SJSA1 (cell line): ENCODE results near the gene GPRC5C. TPM values are rescaled to one million over a fixed set of nuclear protein-coding genes. Genes with fewer than 3 reads are reported as not detected.

Source experiments
- DNase-seq, 2 experiments: peaks; one replicate each; pipeline ENCODE4 v3.0.0-alpha.2; 2015 to 2020; ENCODE audit warnings: low spot score in 2 of 2, low read depth in 1 of 2
- H3K27ac ChIP-seq: fragments of 250-450 bp; sonication (Bioruptor Pico); 2 replicates; pipeline ENCODE4 v1.5.1; 2020; ENCODE audit warnings: mild to moderate bottlenecking, moderate library complexity
- H3K27me3 ChIP-seq: fragments of 250-450 bp; sonication (Bioruptor Pico); replicated peaks from 2 replicates; pipeline ENCODE4 v1.5.1; 2020; ENCODE audit warnings: mild to moderate bottlenecking, moderate library complexity
- H3K36me3 ChIP-seq: fragments of 250-450 bp; sonication (Bioruptor Pico); 2 replicates; pipeline ENCODE4 v1.5.1; 2020; ENCODE audit warnings: mild to moderate bottlenecking
- H3K4me1 ChIP-seq: fragments of 250-450 bp; sonication (Bioruptor Pico); replicated peaks from 2 replicates; pipeline ENCODE4 v1.6.1; 2021; ENCODE audit warnings: mild to moderate bottlenecking
- H3K4me3 ChIP-seq: fragments of 250-450 bp; sonication (Bioruptor Pico); 2 replicates; pipeline ENCODE4 v1.5.1; 2020; ENCODE audit warnings: mild to moderate bottlenecking
- H3K9me3 ChIP-seq: fragments of 250-450 bp; sonication (Bioruptor Pico); replicated peaks from 2 replicates; pipeline ENCODE4 v1.5.1; 2020; ENCODE audit warnings: mild to moderate bottlenecking
- total RNA-seq: library from RNA; depleted of rRNA; stranded (reverse); fragments of >200 nt; shearing (Covaris generic); gene quantifications from 2 replicates; pipeline ENCODE4 v1.2.3, GENCODE V29; 2014

GPRC5C gene
- total RNA-seq, 1 experiment from 2014 or later = 48.4 TPM

GRCh38 chr17:74414510-74414909 lies 17.4 kb upstream of the GPRC5C start:
- Histone ChIP-seq H3K9me3 (no peaks in the 10 kb centered on the region), H3K4me1 (peaks cover 21% of the 10 kb centered on the region), H3K27me3 (no peaks in the 10 kb centered on the region), H3K4me3 (no peak overlapping the region), H3K36me3 (no peaks in the 10 kb centered on the region), H3K27ac (no peak overlapping the region)
- DNase-seq = no peak

DNA sequence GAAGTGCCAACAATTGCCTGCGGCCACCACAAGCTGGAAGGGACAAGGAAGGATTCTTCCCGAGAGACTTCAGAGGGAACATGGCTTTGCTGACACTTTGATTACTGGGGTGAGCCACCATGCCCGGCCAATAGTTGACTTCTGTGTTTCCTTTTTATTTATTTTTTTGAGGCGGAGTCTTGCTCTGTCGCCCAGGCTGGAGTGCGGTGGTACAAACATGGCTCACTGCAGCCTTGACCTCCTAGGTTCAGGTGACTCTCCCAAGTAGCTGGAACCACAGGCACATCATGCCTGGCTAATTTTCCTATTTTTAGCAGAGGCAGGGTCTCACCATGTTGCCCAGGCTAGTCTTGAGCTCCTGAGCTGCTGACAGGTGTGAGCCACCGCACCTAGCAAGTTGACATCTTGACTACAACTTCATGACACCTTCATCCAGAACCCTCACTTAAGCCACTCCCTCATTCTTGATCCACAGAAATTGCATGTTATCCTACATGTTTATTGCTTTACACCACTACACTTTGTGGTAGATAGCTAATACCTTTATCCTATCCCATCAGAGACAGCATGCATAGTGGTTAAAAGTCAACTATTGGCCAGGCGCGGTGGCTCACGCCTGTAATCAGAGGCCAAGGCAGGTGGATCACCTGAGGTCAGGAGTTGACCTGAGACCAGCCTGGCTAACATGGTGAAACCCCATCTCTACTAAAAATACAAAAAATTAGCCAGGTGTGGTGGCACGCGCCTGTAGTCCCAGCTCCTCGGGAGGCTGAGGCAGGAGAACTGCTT lies 16.1 kb upstream of the GPRC5C start:
- no peaks in the 10 kb centered on the region for H3K9me3 ChIP-seq
- no peaks in the 10 kb centered on the region for H3K27me3 ChIP-seq
- no peaks in the 10 kb centered on the region for H3K36me3 ChIP-seq
- DNase-seq = no peak
- peaks cover 10% of the 10 kb centered on the region for H3K4me1 ChIP-seq
- H3K27ac ChIP-seq = no peak overlapping the region
- no peak overlapping the region for H3K4me3 ChIP-seq

DNA sequence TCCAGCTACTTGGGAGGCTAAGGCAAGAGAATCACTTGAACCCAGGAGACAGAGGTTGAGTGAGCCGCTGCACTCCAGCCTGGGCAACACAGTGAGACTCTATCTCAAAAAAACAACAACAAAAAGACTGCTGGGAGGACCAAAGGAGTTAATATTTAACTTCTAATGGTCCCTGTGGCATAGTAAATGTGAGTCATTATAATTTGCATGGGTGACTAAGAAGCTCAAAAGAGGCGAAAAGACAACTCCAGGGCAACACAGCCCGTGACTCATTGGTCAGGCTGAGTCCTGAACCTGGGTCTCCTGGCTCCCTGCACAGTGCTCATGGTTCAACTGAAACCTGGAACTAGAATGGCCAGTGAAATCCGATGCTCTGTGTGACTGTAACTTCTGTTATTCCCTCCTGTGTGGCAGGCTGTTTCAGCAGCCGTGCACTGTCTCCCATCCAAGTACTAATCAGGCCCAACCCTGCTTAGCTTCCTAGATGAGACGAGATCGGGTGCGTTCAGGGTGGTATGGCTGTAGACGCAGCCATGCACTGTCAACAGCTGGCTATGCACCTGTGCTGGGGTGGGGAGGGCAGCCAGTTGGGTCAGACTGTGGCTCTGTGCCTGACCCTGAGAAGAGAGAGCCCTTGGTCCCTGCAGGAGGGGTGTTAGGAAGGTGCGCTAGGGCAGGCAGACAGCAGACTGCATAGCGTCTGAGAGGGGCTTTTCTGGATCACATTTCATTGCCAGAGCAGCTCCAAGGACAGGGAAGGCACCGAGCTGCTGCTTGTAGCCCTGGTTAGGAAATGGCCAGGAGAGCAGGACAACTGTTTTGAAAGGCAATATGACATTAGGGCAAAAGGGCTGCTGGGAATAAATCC lies 14.5 kb upstream of the GPRC5C start:
- Histone ChIP-seq H3K4me3 (no peak overlapping the region), H3K4me1 (peaks cover 10% of the 10 kb centered on the region), H3K9me3 (no peaks in the 10 kb centered on the region), H3K27ac (no peak overlapping the region), H3K27me3 (no peaks in the 10 kb centered on the region), H3K36me3 (no peaks in the 10 kb centered on the region)
- peak in 1 of 2 experiments; percentile 47 for DNase-seq

DNA sequence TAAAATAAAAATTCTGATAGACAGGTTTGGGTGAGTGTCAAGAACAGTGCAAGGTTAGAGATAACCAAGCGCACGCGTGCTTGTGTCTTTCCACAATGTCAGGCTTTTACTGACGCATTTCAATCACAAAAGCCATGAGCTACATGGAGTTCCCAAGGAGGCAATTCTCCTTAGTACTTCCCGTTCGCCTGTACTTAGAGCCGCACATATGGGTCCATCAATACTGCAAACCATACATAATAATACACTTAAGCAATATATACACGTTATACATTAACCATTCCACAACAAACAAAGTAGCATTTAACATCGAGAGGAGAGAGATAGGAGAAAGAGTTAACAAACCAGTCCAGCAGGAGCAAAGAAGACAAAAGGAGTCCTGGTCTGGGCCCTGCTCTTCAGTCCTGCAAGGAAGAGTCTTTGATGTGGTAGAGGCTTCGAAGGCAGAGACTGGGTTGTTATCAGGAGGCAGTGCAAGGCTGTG lies 11.9 kb upstream of the GPRC5C start:
- Histone ChIP-seq H3K36me3 (no peaks in the 10 kb centered on the region), H3K9me3 (no peaks in the 10 kb centered on the region; the same call in 1 of the 2 replicates), H3K27me3 (no peaks in the 10 kb centered on the region), H3K27ac (no peak overlapping the region), H3K4me3 (no peak overlapping the region), H3K4me1 (peaks cover 10% of the 10 kb centered on the region)
- no peak for DNase-seq

DNA sequence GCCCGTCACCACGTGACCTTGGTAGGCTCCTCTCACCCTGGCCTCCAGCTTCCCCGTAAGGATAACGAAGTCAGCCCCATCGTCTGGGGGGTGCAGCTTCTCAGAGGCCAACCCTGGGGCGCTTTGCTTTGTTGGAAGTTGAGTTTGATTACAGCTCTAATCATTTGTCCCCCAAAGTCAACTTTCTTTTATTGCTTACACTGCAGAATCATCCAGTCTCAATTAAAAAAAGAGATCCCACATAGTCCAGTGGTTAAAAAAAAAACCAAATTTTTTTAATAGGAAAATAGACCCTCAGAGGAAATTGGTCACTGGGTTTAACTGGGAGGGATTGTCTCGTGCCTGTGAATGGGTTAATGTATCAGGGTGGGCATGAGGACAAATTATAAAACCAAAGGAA lies 7.8 kb upstream of the GPRC5C start:
- H3K4me1 ChIP-seq = no peaks in the 10 kb centered on the region
- H3K27me3 ChIP-seq = no peaks in the 10 kb centered on the region
- no peak overlapping the region for H3K4me3 ChIP-seq
- DNase-seq = no peak
- H3K36me3 ChIP-seq = no peaks in the 10 kb centered on the region
- no peaks in the 10 kb centered on the region; the same call in 1 of the 2 replicates for H3K9me3 ChIP-seq
- H3K27ac ChIP-seq = no peak overlapping the region

GRCh38 chr17:74424657-74425056 lies 7.2 kb upstream of the GPRC5C start:
- DNase-seq = no peak
- Histone ChIP-seq H3K27me3 (no peaks in the 10 kb centered on the region), H3K9me3 (no peaks in the 10 kb centered on the region; the same call in 1 of the 2 replicates), H3K36me3 (no peaks in the 10 kb centered on the region), H3K4me1 (peaks cover 2% of the 10 kb centered on the region), H3K4me3 (no peak overlapping the region), H3K27ac (no peak overlapping the region)

DNA sequence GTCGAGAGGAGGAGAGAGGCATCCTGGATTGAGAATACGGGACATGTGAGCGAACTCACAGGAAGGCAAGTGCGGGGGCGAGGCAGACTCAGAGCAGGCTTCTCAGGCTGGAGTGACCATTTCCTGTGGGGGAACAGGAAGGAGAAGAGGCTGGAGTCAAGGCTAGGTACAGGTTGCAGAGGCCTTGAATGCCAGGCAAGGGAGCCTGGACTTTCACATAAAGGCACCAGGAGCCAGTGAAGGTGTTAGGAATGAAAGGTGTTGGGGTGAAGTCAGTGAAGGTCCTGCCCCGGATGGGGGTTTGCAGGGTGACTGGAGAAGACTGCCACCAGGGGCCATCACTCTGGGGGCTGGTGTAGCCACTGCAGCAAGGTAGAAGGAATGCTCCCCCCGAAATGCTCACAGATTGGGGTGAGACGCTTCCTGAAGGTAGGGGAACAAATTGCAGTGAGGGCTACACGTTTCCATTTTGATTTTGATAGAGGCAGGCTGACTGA lies 5.3 kb upstream of the GPRC5C start:
- no peak overlapping the region for H3K27ac ChIP-seq
- H3K9me3 ChIP-seq = no peaks in the 10 kb centered on the region; the same call in 1 of the 2 replicates
- H3K27me3 ChIP-seq = peaks cover 6% of the 10 kb centered on the region
- no peak for DNase-seq
- peaks cover 22% of the 10 kb centered on the region for H3K4me1 ChIP-seq
- H3K4me3 ChIP-seq = no peak overlapping the region
- H3K36me3 ChIP-seq = no peaks in the 10 kb centered on the region

GRCh38 chr17:74427048-74427762 lies 4.7 kb upstream of the GPRC5C start:
- Histone ChIP-seq H3K27me3 (peaks cover 11% of the 10 kb centered on the region), H3K36me3 (no peaks in the 10 kb centered on the region), H3K4me3 (no peak overlapping the region), H3K9me3 (no peaks in the 10 kb centered on the region; the same call in 1 of the 2 replicates), H3K4me1 (peaks cover 27% of the 10 kb centered on the region), H3K27ac (no peak overlapping the region)
- no peak for DNase-seq

DNA sequence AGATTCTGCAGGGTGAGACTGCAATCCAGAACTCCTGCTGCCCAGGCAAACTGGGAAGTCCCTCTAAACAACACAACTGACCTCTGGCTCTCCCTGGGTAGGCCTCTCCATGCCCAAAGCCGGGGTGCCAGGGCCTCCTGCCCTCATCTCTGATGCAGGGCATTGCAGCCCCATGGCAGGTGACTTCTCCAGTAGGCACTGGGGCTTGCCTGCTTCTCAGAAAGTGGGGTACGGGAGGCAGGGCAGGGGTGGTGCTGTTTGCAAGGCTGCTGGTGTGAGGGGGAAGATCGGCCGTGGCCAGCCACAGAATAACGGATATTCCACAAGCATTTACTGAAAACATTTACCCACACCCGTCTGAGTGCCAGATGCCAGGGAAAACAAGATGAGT lies 4.1 kb upstream of the GPRC5C start:
- no peak overlapping the region for H3K27ac ChIP-seq

DNA sequence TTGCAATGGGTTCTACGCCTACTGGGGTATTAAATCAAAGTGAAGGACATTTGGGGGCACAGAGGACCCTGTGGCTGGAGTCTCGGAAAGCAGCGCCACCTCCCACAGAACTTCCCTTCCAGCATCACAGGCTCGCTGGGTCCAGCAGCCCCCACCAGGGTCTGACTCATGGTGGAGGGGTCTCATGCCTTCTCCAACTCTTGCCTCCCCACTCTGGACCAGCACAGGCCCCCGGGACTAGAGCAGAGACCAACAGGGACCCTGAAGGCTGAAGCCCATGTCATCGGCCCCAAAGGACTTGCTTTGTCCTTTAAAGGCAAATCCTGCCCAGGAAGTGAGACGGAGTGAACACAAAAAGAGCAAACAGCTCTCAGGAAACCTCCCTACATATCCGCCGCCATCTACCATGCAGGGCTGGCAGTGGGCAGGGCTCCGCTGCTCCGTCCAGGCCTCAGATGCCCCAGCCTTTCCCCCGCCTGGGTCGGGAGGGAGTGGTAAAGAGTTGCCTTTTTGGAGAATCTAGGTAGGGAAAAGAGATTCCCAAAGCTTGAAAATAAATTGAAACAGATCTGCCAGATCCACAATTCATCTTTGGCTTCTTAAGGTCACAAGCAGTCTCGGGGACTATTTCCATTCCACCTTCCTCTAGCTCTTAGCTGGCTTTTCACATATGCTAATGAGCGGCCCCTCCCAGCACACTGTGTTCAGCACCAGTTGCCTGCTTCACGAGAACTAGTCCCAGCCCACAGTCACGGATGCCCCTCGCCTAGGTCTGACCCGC lies 2.1 kb upstream of the GPRC5C start:
- peaks cover 15% of the 10 kb centered on the region for H3K27me3 ChIP-seq
- peak in 1 of 2 experiments; percentile 32 for DNase-seq

More for the DNA sequence above, 4.1 kb upstream of the GPRC5C start:
- Histone ChIP-seq H3K27me3 (peaks cover 13% of the 10 kb centered on the region), H3K36me3 (no peaks in the 10 kb centered on the region), H3K4me3 (no peak overlapping the region), H3K4me1 (peaks cover 28% of the 10 kb centered on the region), H3K9me3 (no peaks in the 10 kb centered on the region; the same call in 1 of the 2 replicates)
- DNase-seq = no peak

GRCh38 chr17:74430385-74430705 lies 1.5 kb upstream of the GPRC5C start:
- Histone ChIP-seq H3K27ac (peak overlapping the region; percentile 86), H3K27me3 (peaks cover 15% of the 10 kb centered on the region), H3K36me3 (no peaks in the 10 kb centered on the region), H3K9me3 (no peaks in the 10 kb centered on the region), H3K4me3 (peak overlapping the region; percentile 50), H3K4me1 (peaks cover 40% of the 10 kb centered on the region)
- no peak for DNase-seq

More for the DNA sequence above, 2.1 kb upstream of the GPRC5C start:
- Histone ChIP-seq H3K4me1 (peaks cover 40% of the 10 kb centered on the region), H3K27ac (peak overlapping the region; percentile 86), H3K4me3 (peak overlapping the region; percentile 50), H3K9me3 (no peaks in the 10 kb centered on the region), H3K36me3 (no peaks in the 10 kb centered on the region)

- DNase-seq = peak; percentile 82 to 94
- Histone ChIP-seq H3K4me3 (peak overlapping the region; percentile 50), H3K27me3 (peaks cover 15% of the 10 kb centered on the region), H3K27ac (peak overlapping the region; percentile 86), H3K9me3 (no peaks in the 10 kb centered on the region), H3K36me3 (no peaks in the 10 kb centered on the region), H3K4me1 (peaks cover 40% of the 10 kb centered on the region)
Measured at GRCh38 chr17:74430706-74431567, 951 bp upstream of the GPRC5C start.
